Hepatocyte (in vitro differentiated cells): ENCODE measurements around the gene PIK3C2G.

Experiments
- CTCF ChIP-seq: fragments of 200-600 bp; sonication (generic); IDR thresholded peaks from 2 replicates; pipeline ENCODE4 v1.5.1; 2016; ENCODE audit warnings: antibody characterized with exemption, mild to moderate bottlenecking; ENCODE audit not compliant: poor library complexity
- EZH2 ChIP-seq: fragments of 200-600 bp; sonication (generic); IDR thresholded peaks from 2 replicates; pipeline ENCODE4 v1.6.1; 2016; ENCODE audit warnings: antibody characterized with exemption, mild to moderate bottlenecking, borderline replicate concordance

GRCh38 chr12:18429366-18429765, 168.0 kb downstream of the PIK3C2G start:
- TF ChIP-seq CTCF (no peak), EZH2 (no peak)
